Measurements from ENCODE around the gene CLPSL2.

The CLPSL2 gene

GRCh38 chr6:35780719-35781118, 4.3 kb downstream of the CLPSL2 start, which contains the start of gene CLPSL1:
Gene CLPSL1, plus strand, starts transcription at chr6:35781019. Its CDS starts 92 bp downstream, at chr6:35781111.
- CTCF ChIA-PET: no interaction called here
- no peak for DNase-seq (ENCODE audit: low read depth, low spot score)
- TF ChIP-seq, protein P1, sequence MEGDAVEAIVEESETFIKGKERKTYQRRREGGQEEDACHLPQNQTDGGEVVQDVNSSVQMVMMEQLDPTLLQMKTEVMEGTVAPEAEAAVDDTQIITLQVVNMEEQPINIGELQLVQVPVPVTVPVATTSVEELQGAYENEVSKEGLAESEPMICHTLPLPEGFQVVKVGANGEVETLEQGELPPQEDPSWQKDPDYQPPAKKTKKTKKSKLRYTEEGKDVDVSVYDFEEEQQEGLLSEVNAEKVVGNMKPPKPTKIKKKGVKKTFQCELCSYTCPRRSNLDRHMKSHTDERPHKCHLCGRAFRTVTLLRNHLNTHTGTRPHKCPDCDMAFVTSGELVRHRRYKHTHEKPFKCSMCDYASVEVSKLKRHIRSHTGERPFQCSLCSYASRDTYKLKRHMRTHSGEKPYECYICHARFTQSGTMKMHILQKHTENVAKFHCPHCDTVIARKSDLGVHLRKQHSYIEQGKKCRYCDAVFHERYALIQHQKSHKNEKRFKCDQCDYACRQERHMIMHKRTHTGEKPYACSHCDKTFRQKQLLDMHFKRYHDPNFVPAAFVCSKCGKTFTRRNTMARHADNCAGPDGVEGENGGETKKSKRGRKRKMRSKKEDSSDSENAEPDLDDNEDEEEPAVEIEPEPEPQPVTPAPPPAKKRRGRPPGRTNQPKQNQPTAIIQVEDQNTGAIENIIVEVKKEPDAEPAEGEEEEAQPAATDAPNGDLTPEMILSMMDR (IDR thresholded peaks at IDR 0.05; ENCODE audit: insufficient read depth, low read length, missing control alignments): no peak
- POLR2A ChIA-PET: no interaction called here
- no peak within 1 kb of the TSS for H3K4me3 ChIP-seq (ENCODE audit: low read depth, low read length)

DNA sequence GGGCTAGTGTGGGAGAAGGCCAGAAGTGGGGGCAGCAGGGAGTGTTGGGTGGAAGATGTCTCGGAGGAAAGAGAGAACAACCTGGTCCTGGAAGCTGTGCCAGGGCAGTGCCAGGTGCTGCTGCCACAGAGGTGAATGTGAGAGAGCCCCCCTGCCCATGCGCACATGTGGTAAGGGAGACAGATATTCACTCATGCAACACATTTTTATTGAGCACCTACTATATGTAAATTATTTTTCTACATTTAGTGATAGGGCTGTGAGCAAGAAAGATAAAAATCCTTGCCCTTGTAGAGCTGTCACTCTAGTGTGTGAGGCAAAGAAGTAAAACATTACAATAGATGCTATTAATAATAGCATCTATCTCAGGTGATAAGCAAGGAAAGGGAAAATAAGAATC, 4.9 kb downstream of the CLPSL2 start:
- POLR2A ChIA-PET: no interaction called here
- CTCF ChIA-PET: no interaction called here
- H3K4me3 ChIP-seq (ENCODE audit: low read depth, low read length): no peak overlapping the region
- DNase-seq (ENCODE audit: low read depth, low spot score): no peak
- TF ChIP-seq, protein P1 (IDR thresholded peaks at IDR 0.05; ENCODE audit: insufficient read depth, low read length, missing control alignments): no peak

DNA sequence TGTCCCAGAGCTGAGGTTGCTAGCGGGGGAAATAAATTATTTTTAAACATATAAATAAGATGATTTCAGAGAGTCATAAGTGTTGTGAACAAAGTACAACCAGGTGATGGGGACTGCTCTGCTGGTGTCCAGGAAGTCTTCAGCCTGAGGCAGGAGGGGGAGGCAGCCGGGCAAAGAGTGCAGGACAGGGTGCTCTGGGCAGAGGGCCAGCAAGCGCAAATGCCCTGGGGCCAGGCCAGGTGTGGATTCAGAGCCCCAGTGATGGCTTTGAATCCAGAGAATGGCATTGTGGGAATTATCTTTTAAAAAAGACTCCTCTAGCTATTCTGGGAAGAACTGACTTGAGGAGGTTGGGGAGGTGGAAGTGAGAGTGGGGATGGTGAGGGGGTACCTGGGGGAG, 6.0 kb downstream of the CLPSL2 start:
- DNase-seq (ENCODE audit: low read depth, low spot score): no peak
- TF ChIP-seq, protein P1 (IDR thresholded peaks at IDR 0.05; ENCODE audit: insufficient read depth, low read length, missing control alignments): no peak
- ChIA-PET CTCF (no interaction called here), POLR2A (no interaction called here)
- no peak overlapping the region for H3K4me3 ChIP-seq (ENCODE audit: low read depth, low read length)

- CTCF ChIA-PET: interaction anchor here (1.0 kb wide), 1 partner anchor 46 kb away, joined by 3 read pairs; no protein-coding TSS in a partner anchor
- no peak overlapping the region for H3K4me3 ChIP-seq (ENCODE audit: low read depth, low read length)
- DNase-seq (ENCODE audit: low read depth, low spot score): no peak
- TF ChIP-seq, protein P1 (IDR thresholded peaks at IDR 0.05; ENCODE audit: insufficient read depth, low read length, missing control alignments): no peak
- POLR2A ChIA-PET: no interaction called here
Observed at GRCh38 chr6:35784200-35784599, 7.8 kb downstream of the CLPSL2 start.

DNA sequence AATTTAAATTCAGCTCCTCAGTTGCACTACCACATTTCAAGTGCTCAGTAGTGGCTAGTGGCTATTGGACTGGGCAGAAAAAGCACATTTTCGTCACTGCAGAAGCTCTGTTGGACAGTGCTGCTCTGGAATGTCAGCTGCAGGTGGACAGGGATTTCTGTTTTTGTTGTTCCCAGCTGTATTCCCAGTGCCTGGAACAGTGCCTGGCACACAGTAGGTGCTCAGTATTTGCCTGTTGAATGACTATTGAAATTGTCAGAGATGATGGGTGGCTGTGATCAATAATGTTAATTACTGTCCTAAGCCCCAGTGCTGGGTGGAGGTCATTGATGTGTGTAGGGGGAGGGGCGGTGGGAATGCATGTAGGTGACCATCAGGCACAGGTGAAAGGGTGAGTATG, 9.9 kb downstream of the CLPSL2 start:
- CTCF ChIA-PET: interaction anchor here (0.6 to 4.4 kb wide), 3 partner anchors 11 to 263 kb away, joined by 3 to 33 read pairs (median 3); partner anchors contain the start of gene CLPS

DNA sequence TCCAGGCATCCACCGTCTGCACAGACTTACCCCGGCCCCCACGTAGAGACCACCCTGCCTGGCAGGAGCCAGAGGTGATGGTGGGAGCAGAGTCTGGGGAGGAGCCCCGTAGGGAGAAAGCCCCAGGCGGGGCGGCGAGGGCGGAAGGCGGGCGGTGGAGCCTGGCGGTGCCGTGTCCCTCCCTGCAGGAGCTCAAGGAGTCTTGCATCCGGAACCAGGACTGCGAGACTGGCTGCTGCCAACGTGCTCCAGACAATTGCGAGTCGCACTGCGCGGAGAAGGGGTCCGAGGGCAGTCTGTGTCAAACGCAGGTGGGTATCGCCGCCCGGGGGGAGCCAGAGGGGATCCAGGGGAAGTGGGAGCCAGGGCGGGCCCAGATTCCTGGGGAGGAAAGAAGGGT, 10.4 kb downstream of the CLPSL2 start:
- no peak overlapping the region for H3K4me3 ChIP-seq (ENCODE audit: low read depth, low read length)
- TF ChIP-seq, protein P1 (IDR thresholded peaks at IDR 0.05; ENCODE audit: insufficient read depth, low read length, missing control alignments): no peak
- CTCF ChIA-PET: interaction anchor here (0.6 to 4.4 kb wide), 2 partner anchors 11 to 46 kb away, joined by 3 to 33 read pairs; partner anchors contain the start of gene CLPS
- POLR2A ChIA-PET: no interaction called here
- DNase-seq (ENCODE audit: low read depth, low spot score): no peak

More for the DNA sequence above, 9.9 kb downstream of the CLPSL2 start:
- no peak overlapping the region for H3K4me3 ChIP-seq (ENCODE audit: low read depth, low read length)
- DNase-seq (ENCODE audit: low read depth, low spot score): no peak
- TF ChIP-seq, protein P1 (IDR thresholded peaks at IDR 0.05; ENCODE audit: insufficient read depth, low read length, missing control alignments): no peak
- POLR2A ChIA-PET: no interaction called here

All from AG04449 (cell line).